ENCODE measurements around the gene SYNPR.
A peak's percentile ranks its signal among the peaks of the same experiment; 100 is the strongest.

The SYNPR gene

DNA sequence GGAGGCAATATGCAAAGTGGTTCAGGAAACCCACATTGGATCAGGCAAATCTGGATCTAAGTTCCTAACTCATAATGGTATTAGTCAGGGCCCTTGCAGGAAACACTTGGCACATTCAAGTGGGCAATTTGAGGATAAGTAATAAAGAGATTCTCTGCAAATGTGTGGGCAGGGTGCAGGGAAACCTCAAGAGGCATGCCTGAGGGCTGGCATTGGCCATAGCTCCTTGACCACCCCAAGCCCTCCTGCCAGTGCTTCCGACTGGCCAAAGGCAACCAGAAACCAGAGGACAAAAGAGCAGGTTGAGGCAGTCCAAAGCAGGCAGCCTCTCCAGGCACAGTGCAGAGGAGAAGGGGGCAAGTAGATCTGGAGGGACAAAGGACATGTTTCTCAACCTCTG lies 243.5 kb downstream of the SYNPR start:
- DNase-seq, result no peak
- H3K18ac ChIP-seq (ENCODE audit: low read length), result no peak overlapping the region
- no peak overlapping the region for H3K27ac ChIP-seq (ENCODE audit: low read depth, low read length)
- no peak overlapping the region for H3K4me3 ChIP-seq (ENCODE audit: low read length)
- no peak overlapping the region for H3K4ac ChIP-seq (ENCODE audit: low read depth, low read length)
- H3K56ac ChIP-seq (ENCODE audit: low read length), result no peak overlapping the region
- H3K79me1 ChIP-seq (ENCODE audit: low read length), result no peaks in the 10 kb centered on the region
- no peak overlapping the region for H2BK15ac ChIP-seq (replicated peaks; ENCODE audit: low read depth)
- no peak overlapping the region for H2AK5ac ChIP-seq (ENCODE audit: low read length)
- H4K8ac ChIP-seq (ENCODE audit: low read depth, low read length), result no peak overlapping the region
- no CpG with 5 or more reads among the region's 1 CpG for WGBS (ENCODE audit: extremely low coverage, insufficient coverage, low lambda C conversion rate)
- H3K4me2 ChIP-seq (ENCODE audit: low read length), result no peak overlapping the region
- H3K23ac ChIP-seq (ENCODE audit: low read length), result no peak overlapping the region
- no peak overlapping the region for H2BK5ac ChIP-seq (ENCODE audit: low read length)
- H3K79me2 ChIP-seq (ENCODE audit: control insufficient read depth, insufficient read depth, low read length), result no peaks in the 10 kb centered on the region
- no peak overlapping the region for H2BK120ac ChIP-seq (ENCODE audit: low read depth, low read length)
- no peaks in the 10 kb centered on the region for H3K36me3 ChIP-seq (ENCODE audit: control insufficient read depth, insufficient read depth, low read length)
- no peaks in the 10 kb centered on the region for H3K4me1 ChIP-seq (ENCODE audit: control insufficient read depth, low read depth, low read length)
- H3K27me3 ChIP-seq (ENCODE audit: insufficient read depth, low read length, poor library complexity), result no peaks in the 10 kb centered on the region
- no peak overlapping the region for H3K9ac ChIP-seq (ENCODE audit: low read length)
- H4K5ac ChIP-seq (ENCODE audit: low read length), result no peak overlapping the region

DNA sequence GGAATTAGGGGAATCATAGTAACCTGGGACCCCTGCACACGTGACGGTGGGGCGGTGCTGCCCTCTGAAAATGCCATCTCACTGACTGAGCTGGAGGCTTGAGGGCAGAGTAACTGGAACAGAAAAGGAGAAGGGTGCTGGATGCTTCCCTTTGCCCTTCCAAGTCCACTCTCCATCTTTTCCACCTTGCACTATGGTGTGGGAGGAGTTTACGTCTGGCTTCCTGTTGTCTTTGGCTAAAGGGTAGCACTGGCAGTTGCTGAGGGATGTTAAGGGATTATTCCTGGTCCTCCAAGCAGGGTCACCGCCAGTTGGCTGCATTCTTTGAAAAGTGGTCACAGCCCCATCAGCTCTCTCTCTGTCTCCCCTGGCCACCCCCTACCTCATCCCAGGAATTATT lies 245.0 kb downstream of the SYNPR start:
- DNase-seq, result peak; percentile 66

DNA sequence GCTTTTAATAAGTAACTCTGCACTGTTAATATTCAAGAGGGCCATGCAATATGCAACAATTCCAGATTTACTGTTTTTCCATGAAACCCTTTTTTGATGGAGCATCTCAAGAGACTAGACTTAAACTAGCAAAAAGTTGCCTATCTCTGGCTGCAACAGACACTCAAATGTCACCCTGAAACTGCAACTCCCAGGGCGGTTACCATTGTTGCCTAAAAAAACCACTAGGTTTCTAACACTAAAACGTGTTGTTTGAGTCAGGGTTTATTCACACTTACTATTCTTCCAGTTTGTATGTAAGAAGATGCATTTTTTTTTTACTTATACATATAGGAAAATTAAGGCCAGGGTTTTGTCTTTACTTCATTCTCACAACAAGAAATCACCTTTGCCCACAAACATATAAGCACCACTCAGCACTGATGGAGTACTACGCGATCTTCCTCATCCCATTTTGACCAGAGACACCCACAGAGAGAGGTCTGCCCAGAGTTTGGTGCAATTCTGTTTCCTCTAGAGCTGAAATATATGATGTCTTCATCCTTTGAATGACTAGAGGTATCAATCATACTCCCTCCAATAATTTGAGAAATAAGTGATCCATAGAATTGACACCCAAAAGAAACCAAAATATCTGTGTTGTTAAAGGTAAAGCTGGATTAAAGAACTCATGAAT lies 250.4 kb downstream of the SYNPR start:
- no peak overlapping the region for H3K27ac ChIP-seq (ENCODE audit: low read depth, low read length)
- H2BK120ac ChIP-seq (ENCODE audit: low read depth, low read length), result no peak overlapping the region
- no peaks in the 10 kb centered on the region for H3K36me3 ChIP-seq (ENCODE audit: control insufficient read depth, insufficient read depth, low read length)
- H3K79me2 ChIP-seq (ENCODE audit: control insufficient read depth, insufficient read depth, low read length), result no peaks in the 10 kb centered on the region
- H3K4ac ChIP-seq (ENCODE audit: low read depth, low read length), result no peak overlapping the region
- no peaks in the 10 kb centered on the region for H3K79me1 ChIP-seq (ENCODE audit: low read length)
- no peak for DNase-seq
- H3K23ac ChIP-seq (ENCODE audit: low read length), result no peak overlapping the region
- no peak overlapping the region for H4K8ac ChIP-seq (ENCODE audit: low read depth, low read length)
- H4K5ac ChIP-seq (ENCODE audit: low read length), result no peak overlapping the region
- H3K4me3 ChIP-seq (ENCODE audit: low read length), result no peak overlapping the region
- peaks cover 6% of the 10 kb centered on the region for H3K4me1 ChIP-seq (ENCODE audit: control insufficient read depth, low read depth, low read length)
- WGBS (ENCODE audit: extremely low coverage, insufficient coverage, low lambda C conversion rate), result no CpG with 5 or more reads among the region's 4 CpGs
- H2BK5ac ChIP-seq (ENCODE audit: low read length), result no peak overlapping the region
- H3K4me2 ChIP-seq (ENCODE audit: low read length), result no peak overlapping the region
- H3K9ac ChIP-seq (ENCODE audit: low read length), result no peak overlapping the region
- no peak overlapping the region for H3K56ac ChIP-seq (ENCODE audit: low read length)
- H3K18ac ChIP-seq (ENCODE audit: low read length), result no peak overlapping the region
- no peaks in the 10 kb centered on the region for H3K27me3 ChIP-seq (ENCODE audit: insufficient read depth, low read length, poor library complexity)
- no peak overlapping the region for H2BK15ac ChIP-seq (replicated peaks; ENCODE audit: low read depth)
- no peak overlapping the region for H2AK5ac ChIP-seq (ENCODE audit: low read length)

More for the DNA sequence above, 245.0 kb downstream of the SYNPR start:
- no peak overlapping the region for H2BK5ac ChIP-seq (ENCODE audit: low read length)
- H3K18ac ChIP-seq (ENCODE audit: low read length), result no peak overlapping the region
- H3K4ac ChIP-seq (ENCODE audit: low read depth, low read length), result no peak overlapping the region
- H3K9ac ChIP-seq (ENCODE audit: low read length), result no peak overlapping the region
- WGBS (ENCODE audit: extremely low coverage, insufficient coverage, low lambda C conversion rate), result no CpG with 5 or more reads among the region's 5 CpGs
- no peak overlapping the region for H2BK120ac ChIP-seq (ENCODE audit: low read depth, low read length)
- no peaks in the 10 kb centered on the region for H3K79me2 ChIP-seq (ENCODE audit: control insufficient read depth, insufficient read depth, low read length)
- no peak overlapping the region for H3K56ac ChIP-seq (ENCODE audit: low read length)
- H3K4me3 ChIP-seq (ENCODE audit: low read length), result no peak overlapping the region
- H3K4me1 ChIP-seq (ENCODE audit: control insufficient read depth, low read depth, low read length), result peaks cover 6% of the 10 kb centered on the region
- no peak overlapping the region for H4K5ac ChIP-seq (ENCODE audit: low read length)
- no peak overlapping the region for H3K27ac ChIP-seq (ENCODE audit: low read depth, low read length)
- H3K23ac ChIP-seq (ENCODE audit: low read length), result no peak overlapping the region
- no peak overlapping the region for H2AK5ac ChIP-seq (ENCODE audit: low read length)
- no peak overlapping the region for H3K4me2 ChIP-seq (ENCODE audit: low read length)
- H3K27me3 ChIP-seq (ENCODE audit: insufficient read depth, low read length, poor library complexity), result no peaks in the 10 kb centered on the region
- H3K79me1 ChIP-seq (ENCODE audit: low read length), result no peaks in the 10 kb centered on the region
- no peaks in the 10 kb centered on the region for H3K36me3 ChIP-seq (ENCODE audit: control insufficient read depth, insufficient read depth, low read length)
- no peak overlapping the region for H2BK15ac ChIP-seq (replicated peaks; ENCODE audit: low read depth)
- H4K8ac ChIP-seq (ENCODE audit: low read depth, low read length), result no peak overlapping the region

DNA sequence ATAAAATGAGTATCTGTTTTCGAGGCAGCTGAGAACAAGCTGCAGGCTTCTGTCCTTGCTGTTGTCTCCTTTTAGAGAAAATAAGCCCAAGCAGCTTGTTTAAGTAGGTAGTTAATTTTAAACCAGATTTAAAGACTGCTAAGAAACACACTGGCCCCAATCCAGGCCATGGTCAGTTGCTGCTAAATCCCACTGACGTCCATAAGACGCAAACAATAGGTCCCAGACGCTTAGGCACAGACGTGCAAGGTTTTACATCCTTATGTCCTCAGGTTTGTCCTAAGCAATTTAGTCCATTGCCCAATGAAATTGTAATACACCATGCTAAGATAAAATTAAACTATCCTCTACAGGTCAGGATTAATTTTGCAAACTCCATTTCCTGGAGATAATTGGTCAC lies 254.4 kb downstream of the SYNPR start:
- Histone ChIP-seq H3K18ac (ENCODE audit: low read length) (no peak overlapping the region), H4K8ac (ENCODE audit: low read depth, low read length) (no peak overlapping the region), H3K4me3 (ENCODE audit: low read length) (no peak overlapping the region), H3K23ac (ENCODE audit: low read length) (no peak overlapping the region), H3K9ac (ENCODE audit: low read length) (no peak overlapping the region), H3K4me2 (ENCODE audit: low read length) (no peak overlapping the region), H3K56ac (ENCODE audit: low read length) (no peak overlapping the region), H2AK5ac (ENCODE audit: low read length) (no peak overlapping the region), H2BK120ac (ENCODE audit: low read depth, low read length) (no peak overlapping the region), H3K79me1 (ENCODE audit: low read length) (no peaks in the 10 kb centered on the region), H3K4ac (ENCODE audit: low read depth, low read length) (no peak overlapping the region), H3K27ac (ENCODE audit: low read depth, low read length) (no peak overlapping the region), H3K27me3 (ENCODE audit: insufficient read depth, low read length, poor library complexity) (no peaks in the 10 kb centered on the region), H3K36me3 (ENCODE audit: control insufficient read depth, insufficient read depth, low read length) (no peaks in the 10 kb centered on the region), H3K79me2 (ENCODE audit: control insufficient read depth, insufficient read depth, low read length) (no peaks in the 10 kb centered on the region), H3K4me1 (ENCODE audit: control insufficient read depth, low read depth, low read length) (no peaks in the 10 kb centered on the region), H2BK15ac (replicated peaks; ENCODE audit: low read depth) (no peak overlapping the region), H4K5ac (ENCODE audit: low read length) (no peak overlapping the region), H2BK5ac (ENCODE audit: low read length) (no peak overlapping the region)
- no peak for DNase-seq
- no CpG with 5 or more reads among the region's 5 CpGs for WGBS (ENCODE audit: extremely low coverage, insufficient coverage, low lambda C conversion rate)

DNA sequence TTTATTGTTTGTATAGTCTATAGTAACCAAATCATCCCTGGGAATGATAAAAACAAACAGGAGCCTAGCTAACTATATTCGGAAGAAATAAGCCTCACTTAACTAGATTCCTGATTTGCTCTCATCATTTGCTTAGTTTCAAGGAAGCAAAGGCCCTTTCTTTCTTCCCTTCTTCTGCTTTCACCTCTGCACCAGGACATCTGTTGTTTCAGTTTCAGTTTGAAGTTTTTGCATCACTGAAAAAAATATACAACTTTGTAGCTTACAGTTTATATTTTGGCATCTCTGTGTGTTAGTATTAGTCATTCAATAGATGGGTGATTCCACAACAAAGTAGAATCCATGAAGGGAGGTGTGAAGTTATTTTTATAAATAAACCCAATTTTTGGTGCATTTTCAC lies 260.8 kb downstream of the SYNPR start:
- H2BK5ac ChIP-seq (ENCODE audit: low read length), result no peak overlapping the region
- H2AK5ac ChIP-seq (ENCODE audit: low read length), result no peak overlapping the region
- no peaks in the 10 kb centered on the region for H3K79me2 ChIP-seq (ENCODE audit: control insufficient read depth, insufficient read depth, low read length)
- no peak overlapping the region for H3K56ac ChIP-seq (ENCODE audit: low read length)
- no peak overlapping the region for H3K27ac ChIP-seq (ENCODE audit: low read depth, low read length)
- no peak overlapping the region for H3K4me2 ChIP-seq (ENCODE audit: low read length)
- H3K18ac ChIP-seq (ENCODE audit: low read length), result no peak overlapping the region
- no peak overlapping the region for H3K9ac ChIP-seq (ENCODE audit: low read length)
- H3K4me1 ChIP-seq (ENCODE audit: control insufficient read depth, low read depth, low read length), result no peaks in the 10 kb centered on the region
- H3K4me3 ChIP-seq (ENCODE audit: low read length), result no peak overlapping the region
- H3K27me3 ChIP-seq (ENCODE audit: insufficient read depth, low read length, poor library complexity), result no peaks in the 10 kb centered on the region
- no peak overlapping the region for H4K8ac ChIP-seq (ENCODE audit: low read depth, low read length)
- WGBS (ENCODE audit: extremely low coverage, insufficient coverage, low lambda C conversion rate), result no CpG with 5 or more reads among the region's 1 CpG
- no peak overlapping the region for H3K4ac ChIP-seq (ENCODE audit: low read depth, low read length)
- H4K5ac ChIP-seq (ENCODE audit: low read length), result no peak overlapping the region
- DNase-seq, result no peak
- H3K79me1 ChIP-seq (ENCODE audit: low read length), result no peaks in the 10 kb centered on the region
- H3K36me3 ChIP-seq (ENCODE audit: control insufficient read depth, insufficient read depth, low read length), result no peaks in the 10 kb centered on the region
- no peak overlapping the region for H2BK120ac ChIP-seq (ENCODE audit: low read depth, low read length)
- no peak overlapping the region for H3K23ac ChIP-seq (ENCODE audit: low read length)
- H2BK15ac ChIP-seq (replicated peaks; ENCODE audit: low read depth), result no peak overlapping the region

DNA sequence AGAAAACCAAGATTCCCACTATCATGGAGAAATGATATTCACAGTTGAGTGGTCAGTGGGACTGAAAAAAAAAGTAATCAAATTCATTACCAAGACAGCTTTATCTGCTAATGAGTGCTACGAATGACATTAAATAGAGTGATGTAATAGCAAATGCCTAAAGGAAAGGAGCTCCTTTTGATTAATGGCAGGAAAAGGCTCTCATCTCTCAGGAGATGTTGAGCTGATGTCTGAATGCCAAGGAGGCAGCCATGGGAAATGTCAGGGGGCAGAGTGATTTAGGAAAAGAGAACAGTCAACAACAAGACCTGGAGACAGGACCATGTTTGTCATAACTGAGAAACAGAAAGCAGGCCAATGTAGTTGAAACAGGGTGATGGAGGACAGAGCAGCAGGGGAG lies 277.7 kb downstream of the SYNPR start:
- H3K4ac ChIP-seq (ENCODE audit: low read depth, low read length), result no peak overlapping the region
- H3K56ac ChIP-seq (ENCODE audit: low read length), result no peak overlapping the region
- WGBS (ENCODE audit: extremely low coverage, insufficient coverage, low lambda C conversion rate), result no CpG with 5 or more reads among the region's 1 CpG
- no peaks in the 10 kb centered on the region for H3K79me1 ChIP-seq (ENCODE audit: low read length)
- H2BK5ac ChIP-seq (ENCODE audit: low read length), result no peak overlapping the region
- H2AK5ac ChIP-seq (ENCODE audit: low read length), result no peak overlapping the region
- no peak overlapping the region for H3K27ac ChIP-seq (ENCODE audit: low read depth, low read length)
- no peak for DNase-seq
- H3K27me3 ChIP-seq (ENCODE audit: insufficient read depth, low read length, poor library complexity), result no peaks in the 10 kb centered on the region
- H3K9ac ChIP-seq (ENCODE audit: low read length), result no peak overlapping the region
- H3K36me3 ChIP-seq (ENCODE audit: control insufficient read depth, insufficient read depth, low read length), result no peaks in the 10 kb centered on the region
- H3K79me2 ChIP-seq (ENCODE audit: control insufficient read depth, insufficient read depth, low read length), result no peaks in the 10 kb centered on the region
- no peak overlapping the region for H2BK15ac ChIP-seq (replicated peaks; ENCODE audit: low read depth)
- no peak overlapping the region for H3K18ac ChIP-seq (ENCODE audit: low read length)
- no peak overlapping the region for H3K4me3 ChIP-seq (ENCODE audit: low read length)
- H2BK120ac ChIP-seq (ENCODE audit: low read depth, low read length), result no peak overlapping the region
- no peak overlapping the region for H4K5ac ChIP-seq (ENCODE audit: low read length)
- H3K4me2 ChIP-seq (ENCODE audit: low read length), result no peak overlapping the region
- H3K4me1 ChIP-seq (ENCODE audit: control insufficient read depth, low read depth, low read length), result no peaks in the 10 kb centered on the region
- H3K23ac ChIP-seq (ENCODE audit: low read length), result no peak overlapping the region
- no peak overlapping the region for H4K8ac ChIP-seq (ENCODE audit: low read depth, low read length)
